Stimulated activated CD8-positive, alpha-beta memory T cell treated with anti-CD3 and anti-CD28 coated beads, Interleukin-12 subunit alpha, Interleukin-12 subunit beta, amount 100 ng/mL, for 1 hour (primary cell): ENCODE measurements around the gene CASS4.

Experiments used
- DNase-seq: peaks from one replicate; pipeline ENCODE4 v3.0.0-alpha.2; 2020; ENCODE audit warnings: low read depth

The CASS4 gene

GRCh38 chr20:56447227-56447626, 35.2 kb downstream of the CASS4 start:
- no peak for DNase-seq

GRCh38 chr20:56449459-56449858, 37.4 kb downstream of the CASS4 start:
- DNase-seq = no peak

- DNase-seq = no peak
These were observed 39.2 kb downstream of the CASS4 start for GRCh38 chr20:56451056-56451765.

DNA sequence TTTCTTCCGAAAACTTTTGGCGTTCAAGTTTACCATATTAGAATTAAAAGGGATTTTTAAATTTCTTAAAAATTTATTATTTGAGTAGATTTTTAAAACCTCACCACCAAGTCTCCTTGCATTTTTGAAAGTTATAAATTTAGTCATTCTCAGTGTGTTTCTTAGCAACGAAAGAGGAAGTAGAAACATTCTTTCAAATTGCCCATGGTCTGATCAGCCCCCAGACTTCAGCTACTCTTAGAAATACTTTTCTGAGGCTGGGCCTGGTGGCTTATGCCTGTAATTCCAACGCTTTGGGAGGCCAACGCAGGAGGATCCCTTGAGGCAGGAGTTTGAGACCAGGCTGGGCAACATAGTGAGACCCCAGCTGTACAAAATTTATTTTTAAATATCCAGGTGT, 41.3 kb downstream of the CASS4 start:
- DNase-seq = no peak

- DNase-seq = no peak
These were observed 42.7 kb downstream of the CASS4 start for GRCh38 chr20:56454754-56455153.

DNA sequence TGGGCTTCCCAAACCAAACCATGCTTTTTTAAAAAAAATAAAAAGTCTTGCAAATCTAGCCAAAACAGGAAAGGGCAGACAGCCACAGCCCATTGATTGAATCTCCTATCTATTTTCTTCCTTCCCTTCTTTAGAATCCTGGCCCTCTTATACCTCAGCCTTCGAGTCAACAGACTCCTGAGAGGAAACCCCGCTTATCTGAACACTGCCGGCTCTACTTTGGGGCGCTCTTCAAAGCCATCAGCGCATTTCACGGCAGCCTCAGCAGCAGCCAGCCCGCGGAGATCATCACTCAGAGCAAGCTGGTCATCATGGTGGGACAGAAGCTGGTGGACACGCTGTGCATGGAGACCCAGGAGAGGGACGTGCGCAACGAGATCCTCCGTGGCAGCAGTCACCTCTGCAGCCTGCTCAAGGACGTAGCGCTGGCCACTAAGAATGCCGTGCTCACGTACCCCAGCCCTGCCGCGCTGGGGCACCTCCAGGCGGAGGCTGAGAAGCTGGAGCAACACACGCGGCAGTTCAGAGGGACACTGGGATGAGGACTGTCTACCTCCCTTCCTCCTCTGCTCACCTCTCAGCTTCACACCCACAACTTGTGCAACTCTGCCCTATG, 46.3 kb downstream of the CASS4 start:
- no peak for DNase-seq

DNA sequence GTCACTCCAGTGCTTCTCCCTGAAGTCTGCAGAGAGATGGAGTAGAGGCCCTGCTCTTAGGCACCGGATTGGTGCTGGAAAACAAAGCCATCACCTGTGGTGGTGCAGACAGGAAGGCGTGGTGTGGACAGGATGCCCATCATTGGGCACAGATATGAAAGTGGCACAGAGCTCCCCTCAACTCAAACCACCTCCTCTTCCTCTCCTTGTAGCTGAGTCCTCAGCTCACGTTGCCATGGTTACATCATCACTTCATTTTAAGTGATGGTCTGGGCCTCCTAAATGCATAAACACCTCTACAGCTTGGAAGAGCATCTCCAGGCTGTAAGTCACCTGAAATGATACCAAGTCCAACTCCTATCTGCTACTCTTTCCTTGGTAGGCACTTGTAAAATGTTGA, 48.4 kb downstream of the CASS4 start:
- DNase-seq = peak; percentile 20

GRCh38 chr20:56461576-56461975, 49.5 kb downstream of the CASS4 start:
- no peak for DNase-seq

- no peak for DNase-seq
These were observed 51.4 kb downstream of the CASS4 start for GRCh38 chr20:56463428-56463827.

DNA sequence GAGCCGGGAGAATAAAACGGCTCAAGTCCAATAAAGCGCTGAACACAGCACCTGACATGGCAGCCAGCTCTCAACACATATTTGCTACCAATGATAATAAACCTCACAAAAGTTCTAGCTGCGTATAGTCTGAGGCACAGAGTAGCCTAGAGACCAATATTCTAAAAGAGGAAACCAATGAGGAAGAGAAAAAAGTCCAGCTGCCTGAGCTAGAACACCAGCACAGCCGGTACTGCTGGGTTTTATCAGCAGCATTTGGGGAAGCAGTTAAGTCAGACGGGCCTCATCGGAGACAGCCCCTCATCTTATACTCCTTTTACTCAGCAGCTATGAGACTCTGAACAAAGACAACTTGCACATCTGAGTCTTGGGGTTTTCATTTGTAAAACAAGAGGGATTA, 53.9 kb downstream of the CASS4 start:
- no peak for DNase-seq

DNA sequence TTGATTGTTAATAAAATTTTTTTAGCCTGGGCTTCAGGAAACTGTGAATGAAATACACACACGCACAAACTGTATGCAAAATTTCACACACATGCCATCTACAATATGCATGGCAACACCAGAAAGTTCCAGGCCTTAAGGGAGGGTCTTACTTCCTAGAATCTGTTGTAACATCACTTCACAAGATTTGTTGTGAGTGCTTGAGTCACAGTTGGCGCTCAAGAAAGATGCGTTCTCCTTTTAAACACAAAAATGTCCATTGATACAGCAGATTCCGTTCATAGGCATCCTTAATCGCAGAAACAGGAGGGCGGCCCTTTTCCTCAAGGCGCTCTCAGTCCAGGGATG, 55.9 kb downstream of the CASS4 start:
- no peak for DNase-seq

GRCh38 chr20:56468316-56469076, 56.4 kb downstream of the CASS4 start, which contains the start of gene RTF2:
RTF2 (plus strand) TSS chr20:56468627; CDS start chr20:56468698, 71 bp downstream.
- DNase-seq = peak; percentile 93

GRCh38 chr20:56469077-56469449, 57.0 kb downstream of the CASS4 start:
- no peak for DNase-seq

GRCh38 chr20:56483970-56484369, 71.9 kb downstream of the CASS4 start:
- DNase-seq = no peak

GRCh38 chr20:56487216-56487615, 75.2 kb downstream of the CASS4 start:
- DNase-seq = no peak

- DNase-seq = no peak
These were observed 76.5 kb downstream of the CASS4 start for GRCh38 chr20:56488566-56488965.

- DNase-seq = no peak
These were observed 89.1 kb downstream of the CASS4 start for GRCh38 chr20:56501116-56501515.

DNA sequence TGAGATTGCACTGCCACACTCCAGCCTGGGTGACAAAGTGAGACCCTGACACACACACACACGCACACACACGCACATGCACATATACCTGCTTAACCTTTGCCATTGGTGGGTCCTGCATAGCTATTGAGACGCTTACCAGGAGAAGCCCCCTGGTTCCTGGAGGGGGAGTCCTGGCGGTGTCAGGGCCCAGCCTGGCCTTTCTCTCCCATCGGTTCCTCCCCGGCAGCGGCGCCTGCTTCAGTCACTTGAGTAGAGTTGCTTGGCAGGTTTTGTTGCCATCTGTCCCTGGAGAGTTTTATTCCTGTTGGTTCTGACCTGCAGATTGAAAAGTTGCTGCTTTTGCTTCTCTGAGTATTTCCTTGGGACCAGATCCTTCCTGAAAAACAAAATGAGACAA, 91.9 kb downstream of the CASS4 start:
- no peak for DNase-seq

DNA sequence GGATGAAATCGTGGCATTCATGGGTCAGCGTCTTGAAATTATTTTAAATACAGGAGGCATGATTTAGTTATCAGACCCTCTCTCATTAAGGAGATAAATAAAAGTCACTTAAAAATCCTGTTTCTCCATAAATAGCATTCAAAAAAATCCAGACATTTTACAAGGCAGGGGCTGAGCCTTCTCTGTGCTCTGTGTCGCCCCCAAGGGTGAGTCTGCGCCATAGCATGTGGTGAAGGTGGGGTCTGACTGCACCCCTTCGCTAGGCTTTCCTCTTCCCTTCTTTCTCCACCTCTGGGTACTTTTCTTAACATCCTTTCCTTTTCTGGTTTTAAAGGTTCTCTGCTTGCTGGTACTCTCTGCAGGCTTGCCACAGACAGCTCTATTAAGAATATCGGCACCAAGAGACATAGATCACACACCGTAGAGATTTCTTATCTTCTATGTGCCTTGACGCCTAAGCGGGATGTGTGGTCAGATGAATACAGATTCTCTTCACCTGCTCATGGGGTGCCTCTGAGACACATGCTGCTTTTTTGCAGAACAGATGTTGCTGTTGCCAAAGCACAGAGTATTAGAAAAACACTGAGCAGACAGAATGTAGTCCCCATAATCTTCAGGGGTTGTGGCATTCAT, 92.4 kb downstream of the CASS4 start:
- DNase-seq = no peak

- no peak for DNase-seq
These were observed 94.0 kb downstream of the CASS4 start for GRCh38 chr20:56506103-56506502.
